Ecto neural progenitor cell (in vitro differentiated cells): ENCODE data around the gene CHURC1.

Experiments
- DNase-seq: peaks from one replicate; pipeline ENCODE4 v3.0.0-alpha.2; 2018; ENCODE audit warnings: low spot score

The CHURC1 gene

GRCh38 chr14:64938972-64939816, 24.9 kb downstream of the CHURC1 start:
- no peak for DNase-seq

- DNase-seq = no peak
These were observed 25.5 kb downstream of the CHURC1 start for GRCh38 chr14:64939817-64940190.

GRCh38 chr14:64940336-64940910, 26.2 kb downstream of the CHURC1 start:
- DNase-seq = no peak

- no peak for DNase-seq
These were observed 28.4 kb downstream of the CHURC1 start, which contains the start of gene GPX2 for GRCh38 chr14:64942531-64943111. Gene GPX2, minus strand, starts transcription at chr14:64942745. Its CDS starts 19 bp downstream, at chr14:64942726.

- DNase-seq = no peak
These were observed 29.3 kb downstream of the CHURC1 start for GRCh38 chr14:64943556-64943955.

GRCh38 chr14:64944041-64944440, 29.8 kb downstream of the CHURC1 start:
- no peak for DNase-seq

GRCh38 chr14:64944861-64945260, 30.6 kb downstream of the CHURC1 start:
- no peak for DNase-seq

- no peak for DNase-seq
These were observed 31.4 kb downstream of the CHURC1 start for GRCh38 chr14:64945431-64946178.

- DNase-seq = no peak
These were observed 32.2 kb downstream of the CHURC1 start for GRCh38 chr14:64946310-64947045.

GRCh38 chr14:64947710-64948611, 33.7 kb downstream of the CHURC1 start:
- DNase-seq = no peak

GRCh38 chr14:64948612-64949210, 34.5 kb downstream of the CHURC1 start:
- no peak for DNase-seq

- DNase-seq = no peak
These were observed 36.6 kb downstream of the CHURC1 start for GRCh38 chr14:64950889-64951288.

GRCh38 chr14:64951291-64951690, 37.0 kb downstream of the CHURC1 start:
- no peak for DNase-seq

GRCh38 chr14:64951724-64952123, 37.5 kb downstream of the CHURC1 start:
- DNase-seq = no peak

- no peak for DNase-seq
These were observed 38.5 kb downstream of the CHURC1 start for GRCh38 chr14:64952598-64953309.

- no peak for DNase-seq
These were observed 39.0 kb downstream of the CHURC1 start for GRCh38 chr14:64953310-64953654.

GRCh38 chr14:64953661-64954060, 39.4 kb downstream of the CHURC1 start:
- no peak for DNase-seq

GRCh38 chr14:64954491-64955240, 40.4 kb downstream of the CHURC1 start:
- no peak for DNase-seq

GRCh38 chr14:64955297-64955696, 41.0 kb downstream of the CHURC1 start:
- no peak for DNase-seq
